HL-60 (cell line): Measurements from ENCODE around the gene LYVE1.

Experiments used
- CTCF ChIP-seq: IDR thresholded peaks from one replicate; pipeline ENCODE4 v1.5.1; 2011; ENCODE audit warnings: low read length, control low read depth, inconsistent platforms; ENCODE audit not compliant: insufficient read depth
- GABPA ChIP-seq: IDR thresholded peaks from 2 replicates; pipeline ENCODE4 v1.6.1; 2012; ENCODE audit warnings: low read depth
- POLR2AphosphoS5 ChIP-seq: IDR thresholded peaks from 2 replicates; pipeline ENCODE4 v1.6.1; 2012; ENCODE audit warnings: low read depth
- REST ChIP-seq: IDR thresholded peaks from 2 replicates; pipeline ENCODE4 v1.6.1; 2012; ENCODE audit warnings: low read depth; ENCODE audit not compliant: insufficient replicate concordance
- SPI1 ChIP-seq: IDR thresholded peaks from 2 replicates; pipeline ENCODE4 v1.6.1; 2012; ENCODE audit warnings: low read depth, mild to moderate bottlenecking, borderline replicate concordance

- TF ChIP-seq CTCF (no peak), REST (no peak), GABPA (no peak), POLR2AphosphoS5 (no peak), SPI1 (no peak)
Measured at GRCh38 chr11:10573556-10573955, 5.1 kb upstream of the LYVE1 start.
